Measurements from ENCODE around the gene TWIST2. TPM values are rescaled to one million over a fixed set of nuclear protein-coding genes. Genes with fewer than 3 reads are reported as not detected.

The TWIST2 gene
- total RNA-seq, 1 donor from 2014 or later = 6.8 TPM

DNA sequence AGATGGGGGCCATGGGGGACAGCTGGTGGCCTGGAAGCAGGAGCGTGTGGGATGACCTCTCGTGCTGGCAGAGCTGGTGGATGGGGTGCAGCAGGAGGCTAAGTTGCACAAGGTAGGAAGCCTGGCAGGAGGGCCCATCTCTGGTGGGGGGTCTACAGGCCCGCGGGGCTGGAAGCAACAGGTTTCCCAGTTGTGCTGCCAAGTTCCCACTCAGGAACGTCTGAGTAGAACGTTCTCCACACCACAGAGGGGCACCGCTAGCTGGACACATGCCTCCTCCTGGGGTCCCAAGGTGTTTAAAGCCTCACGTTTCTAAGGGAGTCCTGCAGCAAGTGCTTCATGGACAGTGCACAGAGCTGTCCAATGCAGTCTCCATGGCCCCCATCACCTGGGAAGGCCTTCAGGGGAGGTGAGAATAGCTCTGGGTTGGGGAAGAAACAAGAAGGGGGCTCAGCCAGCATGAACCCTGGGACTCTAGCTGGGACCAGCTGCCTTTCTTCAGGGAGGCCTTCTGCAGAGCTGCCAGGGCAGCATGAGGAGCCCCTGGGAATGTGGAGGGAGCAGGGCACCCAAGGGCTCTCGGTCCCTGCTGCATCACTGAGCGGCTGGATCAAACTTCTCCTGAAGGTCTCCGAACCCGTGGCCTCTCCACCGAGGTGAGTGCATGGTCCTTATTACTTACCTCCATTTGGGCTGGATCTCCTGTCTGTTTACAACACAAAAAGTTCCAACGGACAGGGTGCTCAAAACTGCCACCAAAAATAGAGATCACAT, 80.0 kb downstream of the TWIST2 start:
- H3K9me3 ChIP-seq (ENCODE audit: control insufficient read depth in 3 of 3, low read length in 3 of 3) = no peaks in the 10 kb centered on the region
- H3K27me3 ChIP-seq (ENCODE audit: control insufficient read depth in 3 of 3, insufficient read depth in 3 of 3, low read length in 3 of 3) = peaks cover 16 to 34% (median 17%) of the 10 kb centered on the region in 3 donors
- no peak overlapping the region for H3K9ac ChIP-seq (ENCODE audit: low read depth in 1 of 3, low read length in 3 of 3)
- peaks cover 0 to 10% (median 9%) of the 10 kb centered on the region in 3 donors for H3K4me1 ChIP-seq (ENCODE audit: control insufficient read depth in 3 of 3, insufficient read depth in 3 of 3, low read length in 3 of 3)
- H3K36me3 ChIP-seq (ENCODE audit: control insufficient read depth in 3 of 3, insufficient read depth in 3 of 3, low read length in 3 of 3) = no peaks in the 10 kb centered on the region
- no peak overlapping the region for H3K27ac ChIP-seq (ENCODE audit: low read depth, low read length)
- H3K4me3 ChIP-seq (ENCODE audit: low read length in 3 of 3) = no peak overlapping the region

DNA sequence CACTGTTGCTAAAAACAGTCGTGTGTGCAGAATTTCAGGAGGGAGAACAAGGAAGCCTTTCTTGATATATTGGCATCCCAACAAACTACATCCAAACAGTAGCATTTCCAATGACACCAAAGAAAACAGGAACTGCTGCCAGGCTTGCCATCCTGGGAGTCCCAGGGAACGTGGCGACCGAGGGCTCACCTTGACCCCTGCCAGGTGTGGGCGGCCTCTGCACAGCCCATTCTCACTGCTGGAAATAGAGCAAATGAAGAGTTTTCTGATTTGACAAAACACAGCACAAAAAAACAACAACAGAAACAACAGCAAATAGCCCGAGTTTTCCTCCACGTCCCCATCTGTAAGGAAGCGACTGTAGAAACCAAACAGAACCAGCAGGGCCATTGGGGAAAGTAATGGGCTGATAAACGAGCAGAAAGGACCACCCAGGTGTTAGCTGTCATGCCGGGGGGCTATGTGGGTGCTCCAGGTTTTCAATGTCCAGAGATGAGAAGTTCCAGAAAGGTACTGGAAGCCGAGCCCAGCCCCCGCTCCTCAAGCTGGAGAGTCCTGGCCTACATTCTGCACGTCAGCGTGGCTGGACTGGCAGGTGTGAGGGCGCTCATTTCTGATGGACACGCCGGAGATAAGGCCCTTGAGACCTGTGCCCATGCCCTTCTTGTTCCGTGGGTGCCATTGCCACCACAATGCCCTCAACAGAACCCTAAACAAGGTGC, 80.8 kb downstream of the TWIST2 start:
- peaks cover 16 to 32% (median 16%) of the 10 kb centered on the region in 3 donors for H3K27me3 ChIP-seq (ENCODE audit: control insufficient read depth in 3 of 3, insufficient read depth in 3 of 3, low read length in 3 of 3)
- H3K27ac ChIP-seq (ENCODE audit: low read depth, low read length) = no peak overlapping the region
- H3K9ac ChIP-seq (ENCODE audit: low read depth in 1 of 3, low read length in 3 of 3) = no peak overlapping the region
- H3K4me3 ChIP-seq (ENCODE audit: low read length in 3 of 3) = no peak overlapping the region
- H3K9me3 ChIP-seq (ENCODE audit: control insufficient read depth in 3 of 3, low read length in 3 of 3) = no peaks in the 10 kb centered on the region
- H3K4me1 ChIP-seq (ENCODE audit: control insufficient read depth in 3 of 3, insufficient read depth in 3 of 3, low read length in 3 of 3) = peaks cover 0 to 10% (median 9%) of the 10 kb centered on the region in 3 donors
- no peaks in the 10 kb centered on the region for H3K36me3 ChIP-seq (ENCODE audit: control insufficient read depth in 3 of 3, insufficient read depth in 3 of 3, low read length in 3 of 3)

DNA sequence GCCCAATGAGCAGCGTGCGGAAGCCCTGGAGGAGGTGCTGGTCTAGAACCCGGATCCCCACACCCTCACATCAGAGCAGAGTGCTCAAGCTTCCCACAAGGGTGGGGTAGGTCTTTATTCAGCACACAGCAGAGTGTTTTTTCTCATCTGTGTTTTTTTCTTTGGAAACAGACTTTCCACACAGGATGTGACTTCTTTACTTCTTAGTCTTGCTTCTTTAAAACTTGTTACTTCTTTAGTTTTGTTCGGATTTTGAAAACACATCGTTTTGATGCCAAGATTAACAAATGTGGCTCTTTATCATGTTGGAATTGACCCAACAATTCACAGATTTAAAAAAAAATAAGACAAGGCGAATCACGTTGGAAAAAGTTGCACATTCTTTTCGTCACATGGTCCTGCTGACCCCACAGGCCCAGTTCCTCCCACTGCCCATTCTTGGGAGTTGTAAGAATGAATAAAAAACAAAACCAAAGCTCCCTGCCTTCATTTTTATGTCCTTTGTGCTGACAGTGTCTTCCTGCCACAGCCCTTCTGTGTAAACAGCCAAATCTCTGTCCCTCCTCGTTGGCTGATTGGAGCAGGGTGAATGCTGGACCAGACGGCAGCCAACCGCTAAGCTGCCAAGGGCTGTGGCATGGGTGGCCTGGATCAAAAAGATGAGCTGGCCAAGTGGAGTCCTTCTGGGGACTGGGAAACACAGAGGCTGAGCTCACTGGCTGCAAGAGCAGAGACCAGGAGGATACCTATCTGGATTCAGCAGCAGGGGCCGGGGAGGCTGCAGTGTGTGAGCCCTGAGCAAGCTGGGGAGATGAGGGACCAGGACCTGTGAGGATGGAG, 81.6 kb downstream of the TWIST2 start:
- Histone ChIP-seq H3K4me3 (ENCODE audit: low read length in 3 of 3) (no peak overlapping the region), H3K36me3 (ENCODE audit: control insufficient read depth in 3 of 3, insufficient read depth in 3 of 3, low read length in 3 of 3) (no peaks in the 10 kb centered on the region), H3K4me1 (ENCODE audit: control insufficient read depth in 3 of 3, insufficient read depth in 3 of 3, low read length in 3 of 3) (peaks cover 0 to 10% (median 9%) of the 10 kb centered on the region in 3 donors), H3K9me3 (ENCODE audit: control insufficient read depth in 3 of 3, low read length in 3 of 3) (peaks cover 0 to 4% (median 0%) of the 10 kb centered on the region in 3 donors), H3K27me3 (ENCODE audit: control insufficient read depth in 3 of 3, insufficient read depth in 3 of 3, low read length in 3 of 3) (peaks cover 14 to 26% (median 14%) of the 10 kb centered on the region in 3 donors), H3K27ac (ENCODE audit: low read depth, low read length) (no peak overlapping the region), H3K9ac (ENCODE audit: low read depth in 1 of 3, low read length in 3 of 3) (peak overlapping the region in 1 of 3 donors; percentile 16)

DNA sequence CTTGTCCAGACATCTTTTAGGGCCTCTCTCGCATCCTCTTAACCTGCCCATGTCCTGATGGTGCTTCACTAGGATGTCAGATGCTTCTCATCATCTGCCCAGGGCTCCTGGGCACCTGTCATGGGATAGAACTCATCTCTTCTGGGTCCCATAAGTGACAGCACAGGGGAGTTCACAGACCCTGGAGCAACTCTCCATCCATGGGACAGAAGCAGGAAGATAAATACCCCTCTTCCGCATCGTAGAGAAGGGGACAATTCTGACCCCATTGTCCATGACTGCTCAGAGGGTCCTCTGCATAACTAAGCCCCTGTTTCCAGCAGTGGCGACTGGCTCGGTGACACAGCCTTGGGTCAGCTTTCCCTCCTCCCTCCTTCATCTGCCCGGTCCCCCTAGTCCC, 82.3 kb downstream of the TWIST2 start:
- Histone ChIP-seq H3K27me3 (ENCODE audit: control insufficient read depth in 3 of 3, insufficient read depth in 3 of 3, low read length in 3 of 3) (peaks cover 7 to 19% (median 10%) of the 10 kb centered on the region in 3 donors), H3K4me1 (ENCODE audit: control insufficient read depth in 3 of 3, insufficient read depth in 3 of 3, low read length in 3 of 3) (peaks cover 0 to 10% (median 9%) of the 10 kb centered on the region in 3 donors), H3K4me3 (ENCODE audit: low read length in 3 of 3) (no peak overlapping the region), H3K36me3 (ENCODE audit: control insufficient read depth in 3 of 3, insufficient read depth in 3 of 3, low read length in 3 of 3) (no peaks in the 10 kb centered on the region), H3K9me3 (ENCODE audit: control insufficient read depth in 3 of 3, low read length in 3 of 3) (peaks cover 0 to 4% (median 0%) of the 10 kb centered on the region in 3 donors), H3K27ac (ENCODE audit: low read depth, low read length) (no peak overlapping the region), H3K9ac (ENCODE audit: low read depth in 1 of 3, low read length in 3 of 3) (peak overlapping the region in 1 of 3 donors; percentile 16)

DNA sequence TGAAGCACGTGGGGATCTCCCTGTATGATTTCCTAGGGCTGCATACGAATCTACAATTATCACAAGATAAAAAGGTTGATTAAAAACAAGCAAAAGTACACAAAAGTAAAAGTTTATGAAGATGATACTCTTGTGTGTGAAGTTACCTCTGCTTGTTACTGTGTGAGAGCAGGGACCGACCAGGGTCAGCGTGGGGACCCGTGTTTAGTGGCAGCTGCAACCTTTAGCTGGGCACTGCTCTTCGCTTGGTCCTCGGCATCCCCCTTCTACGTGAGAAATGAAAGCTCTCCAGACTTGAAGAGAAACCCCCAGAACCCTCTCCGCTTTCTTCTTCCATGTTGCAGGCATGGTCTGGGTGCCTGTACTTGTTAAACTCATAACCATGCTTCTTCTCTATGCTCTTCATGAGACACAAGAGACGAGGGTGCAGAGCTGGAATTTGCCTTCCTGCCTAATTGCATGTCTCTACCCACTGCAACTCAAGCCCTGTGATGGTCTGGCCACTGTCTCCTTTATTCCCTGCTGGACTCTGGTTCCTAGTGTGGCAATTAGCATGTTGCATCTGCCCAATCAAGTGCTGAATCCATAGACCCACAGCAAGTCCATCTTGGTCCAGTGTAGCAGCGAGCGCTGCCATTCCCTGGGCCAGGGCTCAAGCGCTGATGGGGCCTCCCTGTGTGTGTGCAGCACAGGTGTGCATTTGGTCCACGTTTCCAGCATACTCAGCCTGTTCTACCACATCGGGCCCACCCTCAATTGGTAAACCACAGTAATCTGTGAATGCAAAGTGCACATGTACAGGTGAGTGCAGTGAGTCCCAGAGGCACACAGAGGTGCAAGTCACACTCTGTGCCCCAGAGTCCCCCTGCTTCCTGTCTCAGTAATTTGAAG, 88.5 kb downstream of the TWIST2 start:
- H3K27ac ChIP-seq (ENCODE audit: low read depth, low read length) = no peak overlapping the region
- no peak overlapping the region for H3K9ac ChIP-seq (ENCODE audit: low read depth in 1 of 3, low read length in 3 of 3)
- H3K9me3 ChIP-seq (ENCODE audit: control insufficient read depth in 3 of 3, low read length in 3 of 3) = peaks cover 0 to 5% (median 4%) of the 10 kb centered on the region in 3 donors

DNA sequence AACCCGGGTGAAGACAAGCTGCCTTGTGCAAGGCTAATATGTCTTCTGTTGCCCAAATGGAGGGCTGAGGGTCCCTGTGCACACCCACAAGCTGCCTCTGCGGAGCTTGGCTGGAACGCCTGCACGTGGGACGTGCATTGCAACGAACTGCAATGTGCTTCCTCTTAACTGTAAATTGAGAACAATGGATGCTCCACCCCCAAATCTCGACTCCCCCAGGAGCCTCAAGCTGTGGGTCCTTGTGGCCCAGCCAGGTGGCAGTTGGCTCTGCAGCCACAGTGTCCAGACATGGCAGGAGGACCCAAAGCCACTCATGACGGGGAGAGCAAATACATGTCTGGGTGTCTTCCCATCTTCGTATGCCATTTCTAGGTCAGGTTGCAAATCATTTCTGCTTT, 90.1 kb downstream of the TWIST2 start:
- no peak overlapping the region for H3K27ac ChIP-seq (ENCODE audit: low read depth, low read length)
- H3K4me3 ChIP-seq (ENCODE audit: low read length in 3 of 3) = no peak overlapping the region

More for the DNA sequence above, 88.5 kb downstream of the TWIST2 start:
- Histone ChIP-seq H3K4me1 (ENCODE audit: control insufficient read depth in 3 of 3, insufficient read depth in 3 of 3, low read length in 3 of 3) (peaks cover 0 to 8% (median 6%) of the 10 kb centered on the region in 3 donors), H3K4me3 (ENCODE audit: low read length in 3 of 3) (no peak overlapping the region), H3K36me3 (ENCODE audit: control insufficient read depth in 3 of 3, insufficient read depth in 3 of 3, low read length in 3 of 3) (no peaks in the 10 kb centered on the region), H3K27me3 (ENCODE audit: control insufficient read depth in 3 of 3, insufficient read depth in 3 of 3, low read length in 3 of 3) (peaks cover 7 to 20% (median 13%) of the 10 kb centered on the region in 3 donors)

DNA sequence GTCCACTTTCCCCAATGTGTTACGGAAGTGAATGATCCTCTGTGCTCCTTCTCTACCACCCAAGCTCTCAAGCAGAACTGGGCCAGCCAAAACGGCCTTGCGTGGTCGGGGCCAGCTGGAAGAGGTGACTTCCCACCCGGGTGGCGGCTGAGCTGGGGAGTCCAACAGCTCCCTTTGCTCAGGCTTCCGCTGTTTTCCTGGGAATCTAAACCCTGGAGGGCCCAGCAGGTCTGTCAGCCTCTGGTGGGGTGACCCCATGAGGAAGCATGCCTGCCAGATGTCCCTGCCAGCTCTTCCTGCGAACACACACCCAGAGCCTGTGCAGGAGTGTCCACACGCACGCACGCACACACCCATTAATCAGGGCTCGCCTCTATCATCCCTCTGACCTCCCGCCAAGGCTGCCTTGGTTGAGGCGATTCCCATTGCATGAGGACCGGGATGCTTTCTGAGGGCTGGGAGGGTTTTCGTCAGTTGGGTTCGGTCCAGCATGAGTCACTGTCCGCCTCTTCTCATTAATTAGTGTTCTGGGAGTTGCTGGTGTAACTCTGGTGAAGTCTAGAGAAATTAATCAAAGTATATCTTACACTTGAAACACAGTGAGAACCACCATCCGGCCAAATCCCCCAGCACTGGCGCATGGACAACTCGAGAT, 90.6 kb downstream of the TWIST2 start:
- Histone ChIP-seq H3K9ac (ENCODE audit: low read depth in 1 of 3, low read length in 3 of 3) (no peak overlapping the region), H3K9me3 (ENCODE audit: control insufficient read depth in 3 of 3, low read length in 3 of 3) (peaks cover 0 to 5% (median 4%) of the 10 kb centered on the region in 3 donors), H3K27ac (ENCODE audit: low read depth, low read length) (no peak overlapping the region), H3K4me3 (ENCODE audit: low read length in 3 of 3) (no peak overlapping the region), H3K27me3 (ENCODE audit: control insufficient read depth in 3 of 3, insufficient read depth in 3 of 3, low read length in 3 of 3) (peaks cover 7 to 26% (median 14%) of the 10 kb centered on the region in 3 donors), H3K4me1 (ENCODE audit: control insufficient read depth in 3 of 3, insufficient read depth in 3 of 3, low read length in 3 of 3) (peaks cover 0 to 8% (median 6%) of the 10 kb centered on the region in 3 donors), H3K36me3 (ENCODE audit: control insufficient read depth in 3 of 3, insufficient read depth in 3 of 3, low read length in 3 of 3) (no peaks in the 10 kb centered on the region)

More for the DNA sequence above, 90.1 kb downstream of the TWIST2 start:
- Histone ChIP-seq H3K9me3 (ENCODE audit: control insufficient read depth in 3 of 3, low read length in 3 of 3) (peaks cover 0 to 5% (median 4%) of the 10 kb centered on the region in 3 donors), H3K27me3 (ENCODE audit: control insufficient read depth in 3 of 3, insufficient read depth in 3 of 3, low read length in 3 of 3) (peaks cover 7 to 26% (median 14%) of the 10 kb centered on the region in 3 donors), H3K9ac (ENCODE audit: low read depth in 1 of 3, low read length in 3 of 3) (no peak overlapping the region), H3K4me1 (ENCODE audit: control insufficient read depth in 3 of 3, insufficient read depth in 3 of 3, low read length in 3 of 3) (peaks cover 0 to 8% (median 6%) of the 10 kb centered on the region in 3 donors), H3K36me3 (ENCODE audit: control insufficient read depth in 3 of 3, insufficient read depth in 3 of 3, low read length in 3 of 3) (no peaks in the 10 kb centered on the region)

DNA sequence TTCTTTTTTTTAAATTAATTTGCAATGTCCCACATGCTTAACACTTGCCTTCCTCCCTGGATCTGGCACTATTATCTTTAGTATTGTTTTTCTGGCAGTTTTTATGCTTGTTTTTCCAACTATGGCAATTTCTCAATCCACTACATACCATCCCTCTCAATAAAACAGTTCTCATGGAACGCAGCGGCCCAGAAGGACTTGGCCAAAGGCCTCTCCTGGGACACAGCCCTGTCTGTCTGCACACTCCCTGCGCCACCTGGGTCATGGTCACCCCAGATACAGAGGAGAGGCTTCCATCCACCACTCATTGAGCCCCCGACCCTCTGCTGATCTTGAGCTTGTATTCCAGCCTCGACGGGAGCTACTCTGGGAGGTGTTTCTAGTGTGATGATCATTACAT, 91.2 kb downstream of the TWIST2 start:
- no peak overlapping the region for H3K9ac ChIP-seq (ENCODE audit: low read depth in 1 of 3, low read length in 3 of 3)
- H3K27ac ChIP-seq (ENCODE audit: low read depth, low read length) = no peak overlapping the region

More for the DNA sequence above, 91.2 kb downstream of the TWIST2 start:
- Histone ChIP-seq H3K36me3 (ENCODE audit: control insufficient read depth in 3 of 3, insufficient read depth in 3 of 3, low read length in 3 of 3) (no peaks in the 10 kb centered on the region), H3K4me1 (ENCODE audit: control insufficient read depth in 3 of 3, insufficient read depth in 3 of 3, low read length in 3 of 3) (peaks cover 0 to 8% (median 6%) of the 10 kb centered on the region in 3 donors), H3K27me3 (ENCODE audit: control insufficient read depth in 3 of 3, insufficient read depth in 3 of 3, low read length in 3 of 3) (peaks cover 7 to 26% (median 14%) of the 10 kb centered on the region in 3 donors), H3K4me3 (ENCODE audit: low read length in 3 of 3) (no peak overlapping the region), H3K9me3 (ENCODE audit: control insufficient read depth in 3 of 3, low read length in 3 of 3) (peaks cover 0 to 5% (median 3%) of the 10 kb centered on the region in 3 donors)
